AG04449 (cell line): ENCODE data around the gene DLX6.

Source experiments
- CTCF ChIA-PET: fragments of 350-600 bp; formaldehyde crosslinking; extraction: SDS; loops from one replicate; lab custom pipeline; 2021; ENCODE audit warnings: antibody characterized with exemption; lab: Yijun Ruan, JAX
- POLR2A ChIA-PET: fragments of 400-600, 350-600 bp; formaldehyde crosslinking; extraction: SDS; loops from one replicate; lab custom pipeline; 2020; ENCODE audit warnings: antibody characterized with exemption, inconsistent platforms; lab: Yijun Ruan, JAX
- DNase-seq: peaks from one replicate; pipeline ENCODE4 v3.0.0-alpha.2; 2010; ENCODE audit warnings: low read depth, low spot score
- H3K4me3 ChIP-seq: 2 replicates; pipeline ENCODE4 v1.5.1; 2011; ENCODE audit warnings: low read depth, mild to moderate bottlenecking, control low read depth, low read length
- CTCF ChIP-seq: IDR thresholded peaks from one replicate; pipeline ENCODE4 v1.5.1; 2011; ENCODE audit warnings: mild to moderate bottlenecking, moderate library complexity, low read length, control low read depth, inconsistent platforms; ENCODE audit not compliant: insufficient read depth; ENCODE audit errors: missing control alignments

Gene DLX6

GRCh38 chr7:96976106-96976505 is 29.2 kb upstream of the DLX6 start:
- ChIA-PET CTCF (no interaction called here), POLR2A (no interaction called here)
- no peak for TF ChIP-seq CTCF
- no peak for DNase-seq
- no peak overlapping the region for H3K4me3 ChIP-seq

- POLR2A ChIA-PET: no interaction called here
- DNase-seq: no peak
- CTCF ChIA-PET: no interaction called here
- no peak for TF ChIP-seq CTCF
- no peak overlapping the region for H3K4me3 ChIP-seq
Observed at GRCh38 chr7:96977445-96977844, 27.9 kb upstream of the DLX6 start.

DNA sequence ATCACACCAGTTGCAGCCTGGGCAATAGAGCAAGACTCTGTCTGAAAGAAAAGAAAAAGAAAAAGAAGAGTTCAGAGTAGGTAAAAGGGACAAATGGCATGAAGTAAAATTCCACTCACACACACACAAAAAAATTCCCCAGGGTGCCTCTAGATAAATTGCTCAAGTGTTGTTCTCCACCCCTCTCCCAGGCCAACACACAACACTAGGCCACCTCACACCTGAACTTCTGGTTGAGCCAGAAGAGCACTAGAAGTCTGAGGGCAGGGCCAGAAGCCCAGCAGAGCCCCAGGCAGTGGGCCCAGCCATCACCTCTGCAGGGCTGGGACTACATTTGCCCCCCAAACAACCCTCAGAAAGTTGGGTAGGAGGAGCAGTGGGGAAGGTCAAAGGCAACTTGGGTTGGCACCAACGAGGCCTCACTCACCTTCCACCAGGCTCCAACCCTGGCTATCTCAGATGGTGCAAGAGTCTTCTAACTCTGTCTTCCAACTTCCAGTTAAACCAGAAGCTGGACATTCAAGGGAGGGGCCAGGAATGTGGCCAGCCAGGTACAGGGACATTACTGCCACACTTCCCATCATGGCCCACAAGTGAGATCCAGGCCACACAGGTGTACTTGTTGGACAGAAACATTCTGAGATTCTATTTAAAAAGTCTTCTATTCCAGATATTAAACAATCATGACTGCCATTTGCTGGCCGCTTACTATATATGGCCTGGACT is 25.6 kb upstream of the DLX6 start:
- no peak overlapping the region for H3K4me3 ChIP-seq
- DNase-seq: no peak
- ChIA-PET CTCF (no interaction called here), POLR2A (no interaction called here)
- TF ChIP-seq CTCF: no peak

- POLR2A ChIA-PET: no interaction called here
- CTCF ChIA-PET: no interaction called here
- no peak overlapping the region for H3K4me3 ChIP-seq
- DNase-seq: no peak
- no peak for TF ChIP-seq CTCF
Observed at GRCh38 chr7:96982586-96982985, 22.8 kb upstream of the DLX6 start.

GRCh38 chr7:96985992-96986391 is 19.4 kb upstream of the DLX6 start:
- no peak for DNase-seq
- ChIA-PET POLR2A (no interaction called here), CTCF (no interaction called here)
- no peak overlapping the region for H3K4me3 ChIP-seq
- TF ChIP-seq CTCF: no peak

DNA sequence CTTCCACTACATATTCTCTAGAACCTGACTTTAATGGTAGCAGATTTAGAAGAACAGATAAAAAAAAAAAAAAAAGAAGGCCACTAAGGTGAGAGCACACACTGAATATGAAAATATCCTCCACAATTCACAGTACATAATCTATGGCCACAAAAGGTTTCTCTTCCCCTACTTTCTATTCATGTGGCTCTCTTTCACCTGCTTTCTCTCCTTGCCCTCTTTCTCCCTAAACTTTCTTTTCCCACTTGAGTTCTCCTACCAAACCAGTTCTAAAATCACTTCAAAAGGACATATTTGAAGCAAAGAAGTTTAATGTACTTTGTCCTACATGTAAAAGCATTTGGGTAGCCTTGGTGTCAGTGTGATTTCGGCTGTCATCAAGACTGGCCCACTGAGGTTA is 18.5 kb upstream of the DLX6 start:
- ChIA-PET CTCF (no interaction called here), POLR2A (no interaction called here)
- DNase-seq: no peak
- no peak overlapping the region for H3K4me3 ChIP-seq
- no peak for TF ChIP-seq CTCF
